ENCODE data around the gene CNTNAP2.

Gene CNTNAP2

GRCh38 chr7:148242294-148242821 is 2125.8 kb downstream of the CNTNAP2 start:
- H3K4me3 ChIP-seq (ENCODE audit: low read depth, low read length): peak overlapping the region; percentile 1; the same call in 1 of the 2 replicates
- POLR2A ChIA-PET: interaction anchor here (0.5 kb wide), 1 partner anchor 993 kb away, joined by 4 read pairs; no protein-coding TSS in a partner anchor
- CTCF ChIA-PET: interaction anchor here (0.5 to 2.3 kb wide), 29 partner anchors 9 to 1986 kb away, joined by 3 to 7 read pairs (median 4); no protein-coding TSS in a partner anchor
- peaks cover 3% of the 10 kb centered on the region; the same call in 1 of the 2 replicates for H3K4me1 ChIP-seq (ENCODE audit: control insufficient read depth, insufficient read depth, low read length)
- no peak overlapping the region for H3K27ac ChIP-seq (ENCODE audit: extremely low read depth, low read depth, low read length)
- H3K36me3 ChIP-seq (ENCODE audit: control insufficient read depth in 2 of 2, insufficient read depth in 1 of 2, low read length in 2 of 2): no peaks in the 10 kb centered on the region
- no peaks in the 10 kb centered on the region for H3K9me3 ChIP-seq (ENCODE audit: control insufficient read depth, insufficient read depth, low read depth, low read length)
- TF ChIP-seq ZNF623 (tag by site-specific recombination; IDR thresholded peaks at IDR 0.05) (no peak), KLF10 (tag by site-specific recombination; IDR thresholded peaks at IDR 0.05) (no peak), ZNF654 (tag by site-specific recombination; IDR thresholded peaks at IDR 0.05; ENCODE audit: low read depth) (peak; percentile 92), OVOL3 (tag by site-specific recombination; IDR thresholded peaks at IDR 0.05) (no peak), WT1 (tag by site-specific recombination; IDR thresholded peaks at IDR 0.05) (no peak), KLF8 (tag by site-specific recombination; IDR thresholded peaks at IDR 0.05) (peak; percentile 26; the same call in 1 of the 2 replicates), ZNF335 (tag by site-specific recombination; conservative IDR thresholded peaks at IDR 0.05) (peak; percentile 93), ZNF350 (tag by site-specific recombination; IDR thresholded peaks at IDR 0.05) (no peak), ZNF830 (tag by site-specific recombination; IDR thresholded peaks at IDR 0.05; ENCODE audit: low read depth) (no peak), ZBTB20 (tag by site-specific recombination; IDR thresholded peaks at IDR 0.05) (no peak), ZBTB17 (tag by site-specific recombination; IDR thresholded peaks at IDR 0.05) (peak; percentile 44; the same call in 1 of the 2 replicates), ZNF629 (tag by site-specific recombination; IDR thresholded peaks at IDR 0.05) (no peak), ZNF791 (tag by site-specific recombination; IDR thresholded peaks at IDR 0.05) (no peak), ZNF140 (tag by site-specific recombination; IDR thresholded peaks at IDR 0.05) (peak; percentile 82; the same call in 1 of the 2 replicates), ZFP69B (tag by site-specific recombination; IDR thresholded peaks at IDR 0.05) (no peak), CTCF (tag by site-specific recombination; IDR thresholded peaks at IDR 0.05) (peak; percentile 74), ZNF366 (tag by site-specific recombination; conservative IDR thresholded peaks at IDR 0.05) (no peak), ZNF175 (tag by site-specific recombination; IDR thresholded peaks at IDR 0.05) (no peak), ZNF473 (tag by site-specific recombination; IDR thresholded peaks at IDR 0.05) (no peak), KLF1 (tag by site-specific recombination; IDR thresholded peaks at IDR 0.05) (0 out of 2 replicates have a peak, but pooled peaks have one; percentile 24), SP7 (tag by site-specific recombination; IDR thresholded peaks at IDR 0.05) (no peak), ZNF37A (tag by site-specific recombination; IDR thresholded peaks at IDR 0.05) (no peak), PRDM10 (tag by site-specific recombination; IDR thresholded peaks at IDR 0.05) (no peak), ZBTB48 (tag by site-specific recombination; IDR thresholded peaks at IDR 0.05) (0 out of 2 replicates have a peak, but pooled peaks have one; percentile 41), BCL11A (tag by site-specific recombination; IDR thresholded peaks at IDR 0.05; ENCODE audit: low read depth) (no peak), ZNF112 (tag by site-specific recombination; IDR thresholded peaks at IDR 0.05) (no peak), ZNF280D (tag by site-specific recombination; IDR thresholded peaks at IDR 0.05) (no peak), ZNF549 (tag by site-specific recombination; IDR thresholded peaks at IDR 0.05) (no peak), ZNF660 (tag by site-specific recombination; IDR thresholded peaks at IDR 0.05) (0 out of 2 replicates have a peak, but pooled peaks have one; percentile 35), ZFP37 (tag by site-specific recombination; IDR thresholded peaks at IDR 0.05) (no peak; the same call in 1 of the 2 replicates), ZNF354C (tag by site-specific recombination; IDR thresholded peaks at IDR 0.05; ENCODE audit: borderline replicate concordance, low read depth) (no peak), ZNF580 (tag by site-specific recombination; IDR thresholded peaks at IDR 0.05) (no peak)
